Neuronal stem cell (in vitro differentiated cells): ENCODE data around the gene ANGEL1.

Experiments
- DNase-seq: peaks from one replicate; pipeline ENCODE4 v3.0.0-alpha.2; 2013; ENCODE audit warnings: low spot score
- H2AFZ ChIP-seq: one replicate; pipeline ENCODE4 v1.6.1; 2013; ENCODE audit warnings: mild to moderate bottlenecking, low read length, inconsistent platforms
- H2AK5ac ChIP-seq: 2 replicates; pipeline ENCODE4 v1.6.1; 2013; ENCODE audit warnings: low read depth, mild to moderate bottlenecking, inconsistent platforms, low read length, moderate library complexity, mixed read lengths
- H2BK120ac ChIP-seq: 2 replicates; pipeline ENCODE4 v1.6.1; 2013; ENCODE audit warnings: low read depth, mild to moderate bottlenecking, inconsistent platforms, low read length, moderate library complexity, mixed read lengths
- H2BK12ac ChIP-seq: one replicate; pipeline ENCODE4 v1.6.1; 2013; ENCODE audit warnings: low read length, inconsistent platforms
- H2BK15ac ChIP-seq: 2 replicates; pipeline ENCODE4 v1.6.1; 2013; ENCODE audit warnings: mild to moderate bottlenecking, low read length, inconsistent platforms, mixed read lengths
- H2BK5ac ChIP-seq: one replicate; pipeline ENCODE4 v1.6.1; 2013; ENCODE audit warnings: inconsistent platforms, mild to moderate bottlenecking, low read length, moderate library complexity
- H3K14ac ChIP-seq: one replicate; pipeline ENCODE4 v1.6.1; 2013; ENCODE audit warnings: low read length, inconsistent platforms
- H3K18ac ChIP-seq: 2 replicates; pipeline ENCODE4 v1.6.1; 2013; ENCODE audit warnings: low read length, inconsistent platforms
- H3K23ac ChIP-seq: 2 replicates; pipeline ENCODE4 v1.6.1; 2013; ENCODE audit warnings: low read depth, mild to moderate bottlenecking, mixed read lengths, low read length, inconsistent platforms; ENCODE audit not compliant: poor library complexity
- H3K27ac ChIP-seq: replicated peaks from 3 replicates; pipeline ENCODE4 v1.5.1; 2013; ENCODE audit warnings: low read length, inconsistent platforms
- H3K27me3 ChIP-seq, 3 experiments: 2 replicates each; pipeline ENCODE4 v1.6.1; 2013; ENCODE audit warnings: low read length in 3 of 3, mild to moderate bottlenecking in 2 of 3, inconsistent platforms in 1 of 3, low read depth in 1 of 3, mixed read lengths in 1 of 3, moderate library complexity in 1 of 3; ENCODE audit not compliant: control insufficient read depth in 3 of 3, insufficient read depth in 3 of 3
- H3K36me3 ChIP-seq, 2 donors: replicated peaks in 1 of 2; 2 replicates each; pipeline ENCODE4 v1.6.1; 2013; ENCODE audit warnings: low read length in 2 of 2; ENCODE audit not compliant: control insufficient read depth in 2 of 2, insufficient read depth in 2 of 2
- H3K4ac ChIP-seq: 2 replicates; pipeline ENCODE4 v1.6.1; 2013; ENCODE audit warnings: inconsistent platforms, mild to moderate bottlenecking, low read length, moderate library complexity
- H3K4me1 ChIP-seq, 2 donors: 1 replicate in 1 of 2; 2 replicates in 1 of 2; pipeline ENCODE4 v1.6.1; 2013; ENCODE audit warnings: low read length in 2 of 2, low read depth in 1 of 2; ENCODE audit not compliant: control insufficient read depth in 2 of 2, insufficient read depth in 1 of 2
- H3K4me2 ChIP-seq: one replicate; pipeline ENCODE4 v1.6.1; 2013; ENCODE audit warnings: mild to moderate bottlenecking, low read length, inconsistent platforms; ENCODE audit not compliant: insufficient read depth, poor library complexity, severe bottlenecking
- H3K4me3 ChIP-seq, 2 donors: 2 replicates each; pipeline ENCODE4 v1.5.1; 2013; ENCODE audit warnings: low read length in 2 of 2, mild to moderate bottlenecking in 2 of 2, inconsistent platforms in 1 of 2, moderate library complexity in 1 of 2
- H3K79me1 ChIP-seq: one replicate; pipeline ENCODE4 v1.6.1; 2013; ENCODE audit warnings: low read depth, mild to moderate bottlenecking, inconsistent platforms, low read length, moderate library complexity
- H3K9ac ChIP-seq: one replicate; pipeline ENCODE4 v1.6.1; 2013; ENCODE audit warnings: mild to moderate bottlenecking, low read depth, low read length, inconsistent platforms; ENCODE audit not compliant: poor library complexity
- H3K9me3 ChIP-seq, 2 donors: replicated peaks in 1 of 2; 2 replicates each; pipeline versions ENCODE3 to v1.6.1; 2013; ENCODE audit warnings: low read length in 2 of 2, mild to moderate bottlenecking in 2 of 2, inconsistent platforms in 1 of 2, low read depth in 1 of 2, mixed read lengths in 1 of 2, moderate library complexity in 1 of 2; ENCODE audit not compliant: control insufficient read depth in 2 of 2, insufficient read depth in 1 of 2
- H4K8ac ChIP-seq: one replicate; pipeline ENCODE4 v1.6.1; 2013; ENCODE audit warnings: low read depth, mild to moderate bottlenecking, inconsistent platforms, low read length, moderate library complexity
- H4K91ac ChIP-seq: one replicate; pipeline ENCODE4 v1.6.1; 2013; ENCODE audit warnings: low read length, low read depth, mild to moderate bottlenecking, inconsistent platforms; ENCODE audit not compliant: poor library complexity
- WGBS, 2 donors: extraction: QIAGEN DNeasy Blood & Tissue Kit; methylation state at CpG; one replicate each; pipeline ENCODE4 v1.1.7; 2013; ENCODE audit warnings: missing lambda C conversion rate in 2 of 2, mixed read lengths in 1 of 2; ENCODE audit not compliant: insufficient read length in 2 of 2, insufficient replicate concordance in 1 of 2; ENCODE audit errors: extremely low coverage in 2 of 2; 5-methylcytosine and 5-hydroxymethylcytosine counted together

The ANGEL1 gene

GRCh38 chr14:76776428-76777251, 36.0 kb downstream of the ANGEL1 start:
- no peak overlapping the region for H3K27ac ChIP-seq
- peaks cover 5 to 17% of the 10 kb centered on the region in 2 donors for H3K4me1 ChIP-seq
- H3K9me3 ChIP-seq: no peaks in the 10 kb centered on the region
- H3K4ac ChIP-seq: no peak overlapping the region
- H3K18ac ChIP-seq: peak overlapping the region; percentile 27
- no peak overlapping the region for H2BK15ac ChIP-seq
- H3K79me1 ChIP-seq: no peaks in the 10 kb centered on the region
- no peak for DNase-seq
- peaks cover 13 to 68% of the 10 kb centered on the region in 2 donors for H3K36me3 ChIP-seq
- H3K14ac ChIP-seq: peak overlapping the region; percentile 41
- H3K4me2 ChIP-seq: no peak overlapping the region
- no peaks in the 10 kb centered on the region for H3K27me3 ChIP-seq
- no peak overlapping the region for H2AK5ac ChIP-seq
- no peak overlapping the region for H4K8ac ChIP-seq
- no CpG with 5 or more reads among the region's 10 CpGs for WGBS, 2 donors
- H4K91ac ChIP-seq: no peak overlapping the region
- H3K23ac ChIP-seq: peak overlapping the region; percentile 22
- H2AFZ ChIP-seq: no peak overlapping the region
- no peak overlapping the region for H3K4me3 ChIP-seq
- H2BK5ac ChIP-seq: no peak overlapping the region
- H2BK120ac ChIP-seq: no peak overlapping the region
- no peak overlapping the region for H3K9ac ChIP-seq
- no peak overlapping the region for H2BK12ac ChIP-seq

GRCh38 chr14:76775695-76776427, 36.8 kb downstream of the ANGEL1 start:
- Histone ChIP-seq H3K4ac (no peak overlapping the region), H3K9ac (peak overlapping the region; percentile 33), H2BK15ac (no peak overlapping the region), H2AK5ac (no peak overlapping the region), H4K91ac (peak overlapping the region; percentile 56), H3K4me1 (peaks cover 5 to 17% of the 10 kb centered on the region in 2 donors), H2BK120ac (no peak overlapping the region), H3K14ac (peak overlapping the region; percentile 21), H3K4me3 (no peak overlapping the region), H3K27me3 (no peaks in the 10 kb centered on the region), H2AFZ (no peak overlapping the region), H3K23ac (peak overlapping the region; percentile 18), H2BK12ac (no peak overlapping the region), H4K8ac (no peak overlapping the region), H3K18ac (peak overlapping the region; percentile 89), H3K4me2 (no peak overlapping the region), H2BK5ac (no peak overlapping the region), H3K79me1 (no peaks in the 10 kb centered on the region), H3K9me3 (no peaks in the 10 kb centered on the region), H3K27ac (no peak overlapping the region), H3K36me3 (peaks cover 12 to 67% of the 10 kb centered on the region in 2 donors)
- no CpG with 5 or more reads among the region's 54 CpGs for WGBS, 2 donors
- no peak for DNase-seq

GRCh38 chr14:76774821-76775694, 37.6 kb downstream of the ANGEL1 start:
- Histone ChIP-seq H4K91ac (peak overlapping the region; percentile 56), H2BK120ac (peak overlapping the region; percentile 16), H3K36me3 (peaks cover 11 to 69% of the 10 kb centered on the region in 2 donors), H3K27ac (no peak overlapping the region), H2BK15ac (no peak overlapping the region), H3K4ac (no peak overlapping the region), H2AK5ac (no peak overlapping the region), H3K23ac (no peak overlapping the region), H3K4me3 (no peak overlapping the region), H4K8ac (no peak overlapping the region), H2BK5ac (no peak overlapping the region), H2BK12ac (no peak overlapping the region), H3K9ac (no peak overlapping the region), H3K9me3 (no peaks in the 10 kb centered on the region), H3K79me1 (no peaks in the 10 kb centered on the region), H3K27me3 (no peaks in the 10 kb centered on the region), H3K4me2 (no peak overlapping the region), H3K4me1 (peaks cover 5 to 17% of the 10 kb centered on the region in 2 donors), H3K14ac (peak overlapping the region; percentile 21), H2AFZ (no peak overlapping the region), H3K18ac (peak overlapping the region; percentile 29)
- no CpG with 5 or more reads among the region's 22 CpGs for WGBS, 2 donors
- no peak for DNase-seq
